HUES6 (cell line): ENCODE results near the gene CTXN1.
"Not testable (repeated sequence)": the region's sequence is repeated elsewhere in the genome, so short reads cannot be mapped to it uniquely, and the experiment has no call there.

ENCODE experiments used
- H3K27ac ChIP-seq: 2 replicates; pipeline ENCODE4 v1.7.0; 2013; ENCODE audit warnings: low read depth, mild to moderate bottlenecking, low read length, inconsistent platforms
- H3K27me3 ChIP-seq: 2 replicates; pipeline ENCODE4 v1.6.1; 2013; ENCODE audit warnings: low read length; ENCODE audit not compliant: control insufficient read depth, insufficient read depth
- H3K36me3 ChIP-seq: 2 replicates; pipeline ENCODE4 v1.6.1; 2013; ENCODE audit warnings: low read length; ENCODE audit not compliant: control insufficient read depth, insufficient read depth
- H3K4me1 ChIP-seq: 2 replicates; pipeline ENCODE4 v1.6.1; 2013; ENCODE audit warnings: low read length; ENCODE audit not compliant: control insufficient read depth, insufficient read depth
- H3K4me3 ChIP-seq: 2 replicates; pipeline ENCODE4 v1.5.1; 2013; ENCODE audit warnings: low read depth, low read length
- H3K9ac ChIP-seq: one replicate; pipeline ENCODE4 v1.6.1; 2013; ENCODE audit warnings: mild to moderate bottlenecking, low read length
- H3K9me3 ChIP-seq: 2 replicates; pipeline ENCODE4 v1.6.1; 2013; ENCODE audit warnings: low read depth, low read length; ENCODE audit not compliant: control insufficient read depth, insufficient read depth

CTXN1 gene

DNA sequence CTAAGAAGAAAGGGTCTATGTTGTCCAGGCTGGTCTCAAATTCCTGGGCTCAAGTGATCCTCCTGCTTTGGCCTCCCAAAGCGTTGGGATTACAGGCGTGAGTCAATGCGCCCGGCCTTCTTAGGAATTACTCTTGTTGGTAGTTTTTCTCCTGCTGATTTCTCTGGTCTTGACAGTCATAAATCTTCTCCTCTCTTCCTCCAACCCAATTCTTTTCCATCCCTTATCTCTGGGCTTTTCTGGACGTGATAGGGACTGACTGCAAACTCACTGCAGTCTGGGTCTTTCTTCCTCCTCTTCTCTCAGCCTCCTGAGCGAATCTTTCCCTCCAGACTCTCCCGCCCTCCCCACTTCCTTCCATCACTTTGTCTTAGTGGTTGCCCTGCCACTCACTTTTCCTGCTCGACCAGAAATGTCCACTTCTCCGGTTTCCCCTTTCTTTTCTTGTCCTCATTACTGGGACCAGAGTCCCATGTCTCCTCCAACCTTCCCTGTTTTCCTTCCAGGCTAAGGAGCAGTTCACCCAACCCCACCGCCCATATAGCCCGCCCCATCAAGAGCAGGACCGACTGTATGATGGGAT lies 39.4 kb upstream of the CTXN1 start:
- no peak overlapping the region for H3K27ac ChIP-seq
- H3K36me3 ChIP-seq: peaks cover 93% of the 10 kb centered on the region
- H3K9ac ChIP-seq: no peak overlapping the region
- H3K4me3 ChIP-seq: no peak overlapping the region
- H3K9me3 ChIP-seq: no peaks in the 10 kb centered on the region
- H3K27me3 ChIP-seq: no peaks in the 10 kb centered on the region
- H3K4me1 ChIP-seq: peaks cover 8% of the 10 kb centered on the region

DNA sequence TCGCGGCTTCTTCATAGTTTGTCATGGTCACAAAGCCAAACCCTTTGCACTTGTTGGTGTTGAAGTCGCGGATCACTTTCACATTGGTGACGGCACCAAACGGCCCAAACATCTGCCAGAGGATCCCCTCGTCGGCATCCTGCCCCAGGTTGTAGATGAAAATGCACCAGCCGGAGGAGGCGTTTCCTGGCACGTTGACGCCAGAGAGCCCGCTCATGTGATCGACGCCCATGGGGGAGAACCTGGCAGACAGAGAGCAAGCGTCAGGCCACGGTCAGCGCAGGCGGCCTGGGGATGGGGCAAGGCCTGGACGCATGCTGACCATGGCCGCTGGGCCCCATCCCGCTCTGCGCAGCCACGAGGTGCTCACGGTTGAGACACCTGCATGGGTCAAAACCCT lies 37.6 kb upstream of the CTXN1 start:
- Histone ChIP-seq H3K36me3 (peaks cover 96% of the 10 kb centered on the region), H3K27ac (no peak overlapping the region), H3K4me3 (no peak overlapping the region), H3K27me3 (no peaks in the 10 kb centered on the region), H3K9ac (no peak overlapping the region), H3K9me3 (no peaks in the 10 kb centered on the region), H3K4me1 (no peaks in the 10 kb centered on the region)

DNA sequence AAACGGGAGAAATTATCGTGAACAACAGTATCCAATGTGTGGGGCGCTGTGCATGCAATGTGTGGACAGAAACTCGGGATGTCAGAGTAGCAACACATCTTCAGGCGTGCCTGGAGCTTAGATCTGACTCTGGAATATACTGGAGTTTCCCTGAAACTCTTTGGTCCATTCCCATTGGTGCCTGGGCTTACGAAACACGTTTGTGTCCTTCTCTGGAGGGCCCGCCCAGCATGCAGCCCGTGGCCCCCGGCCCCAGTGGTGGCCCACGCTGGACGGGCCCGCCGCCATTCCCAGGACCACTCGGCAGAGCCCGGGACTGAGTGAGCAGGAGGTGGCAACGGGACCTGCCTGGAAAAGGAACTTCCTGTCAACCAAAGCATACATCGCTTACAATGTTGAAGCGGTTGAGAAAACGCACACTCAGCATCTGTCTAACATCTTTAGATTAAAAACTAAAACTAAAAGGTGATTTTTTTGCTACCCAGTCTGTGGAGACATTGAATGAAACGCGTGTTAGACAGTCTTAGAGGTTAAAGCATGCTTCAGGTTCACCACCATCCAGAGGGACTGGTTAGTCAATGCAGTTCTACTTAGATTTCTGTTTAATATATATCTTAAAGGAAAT lies 36.8 kb upstream of the CTXN1 start:
- no peaks in the 10 kb centered on the region for H3K27me3 ChIP-seq
- H3K9me3 ChIP-seq: no peaks in the 10 kb centered on the region
- no peak overlapping the region for H3K27ac ChIP-seq
- H3K4me3 ChIP-seq: no peak overlapping the region
- H3K36me3 ChIP-seq: peaks cover 96% of the 10 kb centered on the region
- no peaks in the 10 kb centered on the region for H3K4me1 ChIP-seq
- no peak overlapping the region for H3K9ac ChIP-seq

DNA sequence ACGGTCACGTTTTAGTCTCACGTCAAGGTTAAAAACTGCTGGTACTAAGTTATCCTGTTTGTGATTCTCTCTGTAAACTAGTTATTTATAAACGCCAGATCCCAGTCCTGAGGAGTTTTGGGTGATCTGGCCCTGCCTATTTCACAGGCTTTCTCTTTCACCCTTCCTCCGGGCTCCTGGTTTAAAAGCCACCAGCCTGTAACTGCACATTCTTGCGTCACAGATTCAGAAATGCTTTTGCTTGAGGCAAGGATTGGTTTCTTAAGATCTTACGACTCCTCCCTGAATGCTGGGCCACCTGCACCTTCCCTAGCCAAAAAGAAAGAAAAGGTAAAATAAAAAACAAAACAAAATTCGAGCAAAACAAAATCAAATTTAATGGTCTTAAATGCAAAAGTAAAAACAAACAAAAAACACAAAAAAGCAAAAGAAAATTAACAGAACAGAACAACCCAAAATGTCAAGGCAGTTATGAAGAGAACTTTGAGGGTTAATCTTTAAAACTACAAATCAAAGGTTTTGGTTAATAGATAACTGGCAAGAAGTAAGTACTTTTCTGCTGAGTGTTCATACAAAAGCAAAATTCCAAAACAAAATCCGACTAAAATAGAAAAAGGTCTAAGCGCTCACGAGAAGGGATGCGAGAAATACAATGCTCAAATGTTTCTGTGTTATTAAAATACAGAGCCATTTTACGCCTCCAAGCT lies 36.1 kb upstream of the CTXN1 start:
- Histone ChIP-seq H3K36me3 (peaks cover 90% of the 10 kb centered on the region), H3K27me3 (no peaks in the 10 kb centered on the region), H3K9me3 (no peaks in the 10 kb centered on the region), H3K27ac (no peak overlapping the region), H3K4me1 (no peaks in the 10 kb centered on the region), H3K4me3 (no peak overlapping the region), H3K9ac (no peak overlapping the region)

DNA sequence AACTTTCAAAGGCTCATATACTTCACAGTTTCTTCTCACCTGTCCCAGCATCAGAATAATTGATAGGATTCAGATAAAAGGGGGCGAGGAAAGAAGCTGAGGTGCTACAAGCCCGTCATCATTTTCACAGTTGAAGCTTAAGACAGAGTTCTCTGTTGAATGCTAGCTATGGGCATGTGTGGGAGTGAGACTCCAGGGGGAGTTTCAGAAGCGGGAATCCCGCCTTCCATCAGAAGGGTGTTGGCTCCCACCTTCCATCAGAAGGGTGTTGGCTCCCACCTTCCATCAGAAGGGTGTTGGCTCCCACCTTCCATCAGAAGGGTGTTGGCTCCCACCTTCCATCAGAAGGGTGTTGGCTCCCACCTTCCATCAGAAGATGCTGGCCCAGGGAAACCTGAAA lies 35.1 kb upstream of the CTXN1 start:
- H3K27ac ChIP-seq, H3K9ac ChIP-seq, H3K4me1 ChIP-seq, H3K4me3 ChIP-seq, H3K9me3 ChIP-seq, H3K27me3 ChIP-seq: not testable (repeated sequence)
- peaks cover 80% of the 10 kb centered on the region for H3K36me3 ChIP-seq

DNA sequence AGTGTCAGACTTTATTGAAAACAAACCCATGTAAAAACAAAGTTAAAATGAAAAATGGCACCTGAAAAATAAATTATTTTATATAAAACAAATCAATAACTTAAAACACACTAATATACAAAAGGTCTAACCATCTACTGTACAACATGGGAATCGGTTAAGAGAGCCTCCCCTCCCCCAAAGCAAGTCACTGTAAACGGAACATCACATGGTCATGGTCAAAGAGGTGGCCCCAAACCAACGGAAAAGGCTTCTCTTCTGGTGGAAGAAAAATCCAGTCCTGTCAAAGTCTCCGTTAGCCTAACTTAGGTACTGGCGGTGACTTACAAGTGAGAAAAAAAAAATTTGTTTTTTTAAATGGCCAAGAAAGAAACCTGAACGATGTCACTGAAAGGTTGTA lies 33.3 kb upstream of the CTXN1 start:
- no peaks in the 10 kb centered on the region for H3K27me3 ChIP-seq
- H3K36me3 ChIP-seq: peaks cover 61% of the 10 kb centered on the region
- H3K9ac ChIP-seq: no peak overlapping the region
- H3K9me3 ChIP-seq: no peaks in the 10 kb centered on the region
- no peak overlapping the region for H3K27ac ChIP-seq
- H3K4me3 ChIP-seq: no peak overlapping the region
- H3K4me1 ChIP-seq: no peaks in the 10 kb centered on the region

DNA sequence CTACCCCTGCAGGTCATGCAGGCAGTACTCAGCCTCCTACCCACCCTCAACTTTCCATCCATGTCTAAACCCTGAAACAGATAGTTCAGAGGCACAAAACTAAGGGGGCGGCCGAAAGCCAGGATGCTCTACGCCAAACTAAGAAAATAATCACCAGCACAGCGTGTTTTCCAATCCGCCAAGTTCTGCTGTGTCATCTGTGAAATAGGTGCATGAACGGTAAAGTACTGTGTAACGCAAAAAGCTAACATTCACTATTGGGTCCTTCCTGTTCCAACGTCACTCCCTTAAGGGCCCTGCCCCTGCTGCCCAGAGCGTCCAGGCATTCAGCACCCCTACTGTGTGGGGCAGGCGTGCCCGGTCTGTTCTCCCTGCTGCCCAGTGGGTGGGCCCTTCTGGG lies 29.8 kb upstream of the CTXN1 start:
- no peaks in the 10 kb centered on the region for H3K9me3 ChIP-seq
- H3K4me1 ChIP-seq: peaks cover 12% of the 10 kb centered on the region; the same call in 1 of the 2 replicates
- no peaks in the 10 kb centered on the region for H3K27me3 ChIP-seq
- no peak overlapping the region for H3K4me3 ChIP-seq
- H3K27ac ChIP-seq: no peak overlapping the region
- H3K9ac ChIP-seq: no peak overlapping the region
- peaks cover 26% of the 10 kb centered on the region for H3K36me3 ChIP-seq

DNA sequence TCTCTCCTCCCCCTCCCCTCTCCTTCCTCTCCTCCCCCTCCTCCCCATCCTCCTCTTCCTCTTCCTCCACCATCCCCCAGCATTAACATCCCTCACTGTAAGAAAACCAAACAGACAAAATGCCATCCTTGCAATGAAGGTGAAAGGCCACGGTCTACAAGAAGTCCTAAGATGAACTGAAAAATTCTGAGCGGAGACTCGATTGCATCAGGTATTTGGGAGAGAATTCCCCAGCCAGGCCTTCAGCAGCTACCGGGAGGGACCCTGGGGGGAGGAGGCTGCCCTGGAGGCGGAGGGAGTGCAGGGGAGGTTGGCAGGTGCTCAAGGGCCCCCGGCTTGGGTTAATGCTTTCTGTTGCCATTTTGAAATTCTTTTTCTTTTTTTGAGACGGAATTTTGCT lies 27.6 kb upstream of the CTXN1 start:
- Histone ChIP-seq H3K4me1 (peaks cover 12% of the 10 kb centered on the region; the same call in 1 of the 2 replicates), H3K9ac (no peak overlapping the region), H3K27ac (no peak overlapping the region), H3K9me3 (no peaks in the 10 kb centered on the region), H3K27me3 (no peaks in the 10 kb centered on the region), H3K36me3 (peaks cover 9% of the 10 kb centered on the region), H3K4me3 (no peak overlapping the region)

DNA sequence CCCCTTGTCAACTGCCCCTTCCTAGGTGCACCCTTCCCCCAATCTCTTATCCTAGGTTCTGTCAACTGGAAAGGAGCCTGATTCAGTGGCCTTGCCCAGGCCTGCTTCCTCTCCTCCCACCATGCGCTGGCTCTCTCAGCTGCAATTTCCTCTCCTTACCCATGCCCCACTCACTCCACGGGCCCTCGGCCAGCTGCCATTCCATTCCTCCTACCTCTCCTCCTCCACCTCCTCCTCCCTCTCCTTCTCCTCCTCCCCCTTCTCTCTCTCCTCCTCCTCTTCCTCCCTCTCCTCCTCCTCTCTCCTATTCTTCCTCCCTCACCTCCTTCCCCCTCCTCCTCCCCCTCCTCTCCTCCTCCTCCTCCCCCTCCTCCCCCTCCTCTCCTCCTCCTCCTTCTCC lies 27.1 kb upstream of the CTXN1 start:
- H3K9ac ChIP-seq: no peak overlapping the region
- no peaks in the 10 kb centered on the region for H3K27me3 ChIP-seq
- no peaks in the 10 kb centered on the region for H3K9me3 ChIP-seq
- peaks cover 4% of the 10 kb centered on the region; the same call in 1 of the 2 replicates for H3K36me3 ChIP-seq
- H3K4me3 ChIP-seq: no peak overlapping the region
- H3K27ac ChIP-seq: no peak overlapping the region
- peaks cover 12% of the 10 kb centered on the region; the same call in 1 of the 2 replicates for H3K4me1 ChIP-seq

DNA sequence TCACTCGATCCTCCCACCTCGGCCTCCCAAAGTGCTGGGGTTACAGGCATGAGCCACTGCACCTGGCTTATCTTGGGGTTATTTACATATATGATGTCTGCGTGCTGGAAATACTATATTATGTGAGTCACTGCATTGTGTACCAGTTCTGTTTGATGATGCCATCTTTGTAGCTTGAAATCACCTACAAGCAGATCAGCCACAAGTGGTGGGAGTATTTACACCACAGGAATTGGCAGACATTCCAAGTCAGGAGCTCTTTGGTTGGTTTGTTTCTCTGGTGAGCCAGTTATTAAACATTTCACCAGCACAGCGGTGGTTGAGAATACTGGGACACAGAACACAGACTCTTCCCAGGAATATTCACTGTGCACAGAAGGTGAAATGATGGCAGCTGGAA lies 22.0 kb upstream of the CTXN1 start:
- no peak overlapping the region for H3K27ac ChIP-seq
- no peaks in the 10 kb centered on the region for H3K27me3 ChIP-seq
- H3K4me3 ChIP-seq: no peak overlapping the region
- H3K36me3 ChIP-seq: no peaks in the 10 kb centered on the region
- no peaks in the 10 kb centered on the region for H3K9me3 ChIP-seq
- H3K4me1 ChIP-seq: peaks cover 10% of the 10 kb centered on the region; the same call in 1 of the 2 replicates
- H3K9ac ChIP-seq: no peak overlapping the region

DNA sequence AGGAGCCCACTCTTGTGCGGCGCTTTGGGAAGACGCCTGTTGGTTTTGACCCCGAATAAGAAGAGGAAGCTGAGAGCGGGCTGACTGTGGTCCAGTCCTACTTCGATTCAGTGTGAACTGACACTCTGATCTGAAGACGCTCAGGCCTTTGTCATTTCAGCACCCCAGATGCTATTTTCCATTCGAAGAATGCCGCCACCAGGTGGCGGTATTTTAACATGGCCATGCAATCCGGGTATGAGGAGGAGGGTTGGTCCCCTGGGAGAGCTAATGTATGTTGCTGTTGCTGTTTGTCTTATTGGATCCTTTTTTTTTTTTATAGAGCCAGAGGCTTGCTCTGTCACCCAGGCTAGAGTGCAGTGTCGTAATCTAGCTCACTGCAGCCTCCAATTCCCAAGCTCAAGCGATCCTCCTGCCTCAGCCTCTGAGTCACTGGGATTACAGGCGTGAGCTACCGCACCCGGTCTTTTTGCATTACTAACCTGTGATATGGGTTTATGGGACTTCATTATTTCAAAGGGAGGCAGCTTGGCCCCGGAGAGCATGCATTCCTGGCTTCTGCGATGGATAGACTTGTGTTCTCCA lies 18.3 kb upstream of the CTXN1 start:
- Histone ChIP-seq H3K4me1 (peaks cover 4% of the 10 kb centered on the region; the same call in 1 of the 2 replicates), H3K36me3 (peaks cover 23% of the 10 kb centered on the region), H3K9me3 (no peaks in the 10 kb centered on the region), H3K27ac (0 out of 2 replicates have a peak overlapping the region, but pooled peaks have one; percentile 54), H3K27me3 (no peaks in the 10 kb centered on the region), H3K4me3 (peak overlapping the region; percentile 95), H3K9ac (peak overlapping the region; percentile 79)
